SK-N-SH (cell line): ENCODE data around the gene WIPI1. TPM values are rescaled to one million over a fixed set of nuclear protein-coding genes. Genes with fewer than 3 reads are reported as not detected.
A peak's percentile ranks its signal among the peaks of the same experiment; 100 is the strongest.

Source experiments
- CTCF ChIA-PET: fragments of 300-600, 350-600 bp; formaldehyde crosslinking; extraction: SDS; loops from one replicate; lab custom pipeline; 2021; lab: Yijun Ruan, JAX
- POLR2A ChIA-PET: fragments of 350-600 bp; sonication (Branson Sonifier 250); formaldehyde crosslinking; extraction: SDS; loops from one replicate; lab custom pipeline; 2020; ENCODE audit warnings: antibody characterized with exemption, inconsistent platforms; lab: Yijun Ruan, JAX
- DNase-seq: peaks from one replicate; pipeline ENCODE4 v3.0.0; 2012
- H2AFZ ChIP-seq: fragments of 200-600 bp; sonication (generic); 2 replicates; pipeline ENCODE4 v1.8.1; 2016; ENCODE audit warnings: antibody characterized with exemption, mild to moderate bottlenecking, low read depth
- H3F3A ChIP-seq: fragments of 200-600 bp; sonication (generic); replicated peaks from 2 replicates; pipeline ENCODE3; 2016; ENCODE audit warnings: antibody characterized with exemption, mild to moderate bottlenecking; ENCODE audit not compliant: insufficient read depth
- H3K27ac ChIP-seq, 2 experiments: fragments of 200-500 bp in 1 of 2; fragments of 200-600 bp in 1 of 2; sonication (Bioruptor generic) in 1 of 2; sonication (generic), shearing (Covaris generic) in 1 of 2; 2 replicates each; pipeline versions ENCODE4 v1.5.1 to v1.6.1; 2014 to 2016; ENCODE audit warnings: low read depth in 2 of 2, inconsistent platforms in 1 of 2, low read length in 1 of 2, mild to moderate bottlenecking in 1 of 2, mixed read lengths in 1 of 2
- H3K27me3 ChIP-seq: fragments of 200-600 bp; sonication (generic), shearing (Covaris generic); 2 replicates; pipeline ENCODE4 v1.6.1; 2016; ENCODE audit warnings: mixed run types; ENCODE audit not compliant: insufficient read depth
- H3K36me3 ChIP-seq, 2 experiments: fragments of 200-500 bp in 1 of 2; fragments of 200-600 bp in 1 of 2; sonication (Bioruptor generic) in 1 of 2; sonication (generic) in 1 of 2; replicated peaks in 1 of 2; 2 replicates each; pipeline versions ENCODE3 to v1.5.1; 2014 to 2016; ENCODE audit warnings: low read length in 1 of 2, mild to moderate bottlenecking in 1 of 2; ENCODE audit not compliant: insufficient read depth in 2 of 2, control insufficient read depth in 1 of 2
- H3K4me1 ChIP-seq, 2 experiments: fragments of 200-500 bp in 1 of 2; fragments of 200-600 bp in 1 of 2; sonication (Bioruptor generic) in 1 of 2; sonication (generic), shearing (Covaris generic) in 1 of 2; 2 replicates each; pipeline versions ENCODE4 v1.5.1 to v1.6.1; 2014 to 2016; ENCODE audit warnings: low read depth in 1 of 2, low read length in 1 of 2, mixed run types in 1 of 2; ENCODE audit not compliant: insufficient read depth in 2 of 2, control insufficient read depth in 1 of 2
- H3K4me2 ChIP-seq: fragments of 200-600 bp; sonication (generic), shearing (Covaris generic); 2 replicates; pipeline ENCODE4 v1.6.1; 2017; ENCODE audit warnings: mixed run types
- H3K4me3 ChIP-seq, 2 experiments: fragments of 200-500 bp in 1 of 2; fragments of 200-600 bp in 1 of 2; sonication (Bioruptor generic) in 1 of 2; sonication (generic), shearing (Covaris generic) in 1 of 2; 2 replicates each; pipeline versions ENCODE4 v1.5.1 to v1.8.1; 2014 to 2016; ENCODE audit warnings: low read depth in 2 of 2, inconsistent platforms in 1 of 2, low read length in 1 of 2, mild to moderate bottlenecking in 1 of 2, mixed read lengths in 1 of 2, moderate library complexity in 1 of 2
- H3K79me2 ChIP-seq: fragments of 200-600 bp; sonication (generic); 2 replicates; pipeline ENCODE4 v1.8.1; 2017; ENCODE audit warnings: mild to moderate bottlenecking; ENCODE audit not compliant: insufficient read depth
- H3K9ac ChIP-seq: fragments of 200-600 bp; sonication (generic); 2 replicates; pipeline ENCODE4 v1.6.1; 2017; ENCODE audit warnings: mixed run types
- H3K9me2 ChIP-seq: fragments of 200-600 bp; sonication (generic); 2 replicates; pipeline ENCODE4 v1.6.1; 2017; ENCODE audit warnings: mixed run types
- H3K9me3 ChIP-seq: fragments of 200-600 bp; sonication (generic); 2 replicates; pipeline ENCODE4 v1.6.1; 2017; ENCODE audit warnings: mixed run types, mild to moderate bottlenecking, moderate library complexity
- H4K20me1 ChIP-seq: fragments of 200-600 bp; sonication (generic); 2 replicates; pipeline ENCODE4 v1.6.1; 2017; ENCODE audit warnings: mild to moderate bottlenecking, mixed run types; ENCODE audit not compliant: insufficient read depth
- EZH2phosphoT487 ChIP-seq: fragments of 200-600 bp; sonication (generic); IDR thresholded peaks from 2 replicates; pipeline ENCODE4 v1.6.1; 2017; ENCODE audit warnings: low read depth, mixed run types, mild to moderate bottlenecking, antibody characterized with exemption, moderate library complexity, borderline replicate concordance
- FOXJ3 ChIP-seq: sonication (generic); formaldehyde crosslinking; IDR thresholded peaks from 2 replicates; pipeline ENCODE4 v1.5.1; 2020; ENCODE audit warnings: mild to moderate bottlenecking, missing genetic modification reagents
- FOXM1 ChIP-seq: IDR thresholded peaks from 2 replicates; pipeline ENCODE4 v1.4.0; 2012; ENCODE audit warnings: low read depth, mild to moderate bottlenecking
- GABPA ChIP-seq: IDR thresholded peaks from 2 replicates; pipeline ENCODE4 v1.4.0; 2012; ENCODE audit warnings: low read depth, mild to moderate bottlenecking
- GATA2 ChIP-seq: sonication (generic); formaldehyde crosslinking; IDR thresholded peaks from 2 replicates; pipeline ENCODE4 v1.5.0; 2020; ENCODE audit warnings: mild to moderate bottlenecking, missing genetic modification reagents
- MEF2A ChIP-seq: IDR thresholded peaks from 2 replicates; pipeline ENCODE4 v1.4.0; 2012; ENCODE audit warnings: low read depth, borderline replicate concordance
- MXI1 ChIP-seq: IDR thresholded peaks from 2 replicates; pipeline ENCODE4 v1.6.1; 2012; ENCODE audit warnings: mild to moderate bottlenecking, low read depth, low read length, improper control_type of control experiment
- NFIC ChIP-seq: IDR thresholded peaks from 2 replicates; pipeline ENCODE4 v1.4.0; 2012; ENCODE audit warnings: borderline replicate concordance
- RAD21 ChIP-seq: IDR thresholded peaks from 2 replicates; pipeline ENCODE4 v1.6.1; 2012; ENCODE audit warnings: mild to moderate bottlenecking, low read length
- RCOR1 ChIP-seq: fragments of 150-350 bp; IDR thresholded peaks from 2 replicates; pipeline ENCODE4 v1.6.1; 2017; ENCODE audit warnings: antibody characterized with exemption, low read length
- RFX5 ChIP-seq: IDR thresholded peaks from 2 replicates; pipeline ENCODE4 v1.6.1; 2012; ENCODE audit warnings: mild to moderate bottlenecking, improper control_type of control experiment, low read length
- RXRA ChIP-seq: IDR thresholded peaks from 2 replicates; pipeline ENCODE4 v1.4.0; 2012; ENCODE audit warnings: low read depth, mild to moderate bottlenecking, borderline replicate concordance
- SMC3 ChIP-seq: IDR thresholded peaks from 2 replicates; pipeline ENCODE4 v1.6.1; 2012; ENCODE audit warnings: low read depth, low read length, improper control_type of control experiment
- TCF12 ChIP-seq: IDR thresholded peaks from 2 replicates; pipeline ENCODE4 v1.4.0; 2012
- WGBS: methylation state at CpG from one replicate; pipeline ENCODE4 v1.1.6; 2017; ENCODE audit warnings: low lambda C conversion rate; 5-methylcytosine and 5-hydroxymethylcytosine counted together
- polyA plus RNA-seq, 3 experiments: library from polyadenylated mRNA; depleted of rRNA; stranded (reverse); fragments of >200 nt; gene quantifications; 2 replicates each; pipeline ENCODE4 v1.2.3, GENCODE V29; 2012
- TF ChIP-seq, protein P1 (sequence below): IDR thresholded peaks from 2 replicates; pipeline ENCODE4 v1.4.0; 2012; ENCODE audit warnings: low read depth, borderline replicate concordance
- TF ChIP-seq, protein P2 (sequence below): IDR thresholded peaks from 2 replicates; pipeline ENCODE4; 2012
- TF ChIP-seq, protein P3 (sequence below): fragments of 150-350 bp; IDR thresholded peaks from 2 replicates; pipeline ENCODE4 v1.6.1; 2017; ENCODE audit warnings: antibody characterized with exemption, low read length, low read depth, borderline replicate concordance
- TF ChIP-seq, protein P4 (sequence below): fragments of 150-350 bp; IDR thresholded peaks from 2 replicates; pipeline ENCODE4 v1.6.1; 2016; ENCODE audit warnings: mild to moderate bottlenecking, low read depth, low read length
- TF ChIP-seq, protein P5 (sequence below): IDR thresholded peaks from 2 replicates; pipeline ENCODE4 v1.4.0; 2012; ENCODE audit warnings: low read depth

WIPI1 gene
- polyA plus RNA-seq, 1 of the 3 experiments (the other 2 are of a cell fraction): 52.7 TPM

DNA sequence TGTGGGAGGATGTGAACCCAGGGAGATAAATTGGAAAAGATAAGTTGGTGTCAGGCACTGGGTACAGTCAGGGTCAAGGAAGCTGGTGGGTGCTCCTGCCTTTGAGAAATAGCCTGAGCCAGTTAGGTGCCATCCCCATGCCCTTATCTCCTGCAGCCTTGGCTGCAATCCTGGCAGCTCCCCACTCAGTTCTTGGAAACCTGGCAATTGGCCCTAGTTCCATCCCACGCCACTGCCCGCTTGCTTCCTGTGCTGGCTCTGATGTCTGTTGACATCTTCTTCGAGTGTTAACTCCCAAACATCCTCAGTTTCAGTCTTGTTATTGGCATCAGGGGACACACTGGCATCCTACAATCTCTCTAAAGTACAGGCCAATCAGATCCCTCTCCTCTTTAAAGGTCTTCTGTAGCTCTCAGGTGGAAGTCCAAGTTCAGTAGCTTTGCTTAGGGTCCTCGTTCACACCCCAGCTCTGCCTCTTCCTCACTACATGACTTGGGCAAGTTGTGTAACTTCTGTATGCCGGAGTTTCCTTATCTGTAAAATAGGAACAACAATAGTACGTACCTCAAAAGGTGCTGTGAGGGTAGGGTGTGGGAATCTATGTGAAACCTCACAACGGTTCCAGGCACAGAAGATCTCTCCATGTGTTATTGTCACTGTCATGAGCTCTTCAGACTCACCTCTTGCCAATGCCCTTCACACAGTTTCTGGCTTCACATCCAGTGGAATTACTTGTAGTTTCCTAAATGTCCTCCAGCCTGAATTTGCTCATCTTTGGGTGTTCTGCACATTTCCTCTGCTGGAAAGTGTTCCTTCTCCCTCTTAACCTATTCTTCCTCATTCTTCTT lies 41.4 kb upstream of the WIPI1 start:
- Histone ChIP-seq H3K4me1 (peaks cover 0 to 6% of the 10 kb centered on the region in 2 experiments; a peak in 1 of 4 replicates), H3K27ac (no peak overlapping the region), H3K27me3 (no peaks in the 10 kb centered on the region; the same call in 1 of the 2 replicates), H3K4me3 (no peak overlapping the region), H3K9me2 (no peaks in the 10 kb centered on the region), H2AFZ (no peak overlapping the region; the same call in 1 of the 2 replicates)
- POLR2A ChIA-PET: interaction anchor here (1.2 kb wide), 1 partner anchor 14 kb away, joined by 3 read pairs; no protein-coding TSS in a partner anchor
- WGBS: 44% methylated on average over 7 of the region's 7 CpGs
- TF ChIP-seq, protein P1, sequence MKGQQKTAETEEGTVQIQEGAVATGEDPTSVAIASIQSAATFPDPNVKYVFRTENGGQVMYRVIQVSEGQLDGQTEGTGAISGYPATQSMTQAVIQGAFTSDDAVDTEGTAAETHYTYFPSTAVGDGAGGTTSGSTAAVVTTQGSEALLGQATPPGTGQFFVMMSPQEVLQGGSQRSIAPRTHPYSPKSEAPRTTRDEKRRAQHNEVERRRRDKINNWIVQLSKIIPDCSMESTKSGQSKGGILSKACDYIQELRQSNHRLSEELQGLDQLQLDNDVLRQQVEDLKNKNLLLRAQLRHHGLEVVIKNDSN: no peak
- TF ChIP-seq RFX5 (no peak), TCF12 (no peak), RAD21 (no peak), SMC3 (no peak), FOXJ3 (CRISPR knock-in tag) (no peak), NFIC (no peak), RCOR1 (no peak), RXRA (no peak), GABPA (no peak)
- TF ChIP-seq, protein P2, sequence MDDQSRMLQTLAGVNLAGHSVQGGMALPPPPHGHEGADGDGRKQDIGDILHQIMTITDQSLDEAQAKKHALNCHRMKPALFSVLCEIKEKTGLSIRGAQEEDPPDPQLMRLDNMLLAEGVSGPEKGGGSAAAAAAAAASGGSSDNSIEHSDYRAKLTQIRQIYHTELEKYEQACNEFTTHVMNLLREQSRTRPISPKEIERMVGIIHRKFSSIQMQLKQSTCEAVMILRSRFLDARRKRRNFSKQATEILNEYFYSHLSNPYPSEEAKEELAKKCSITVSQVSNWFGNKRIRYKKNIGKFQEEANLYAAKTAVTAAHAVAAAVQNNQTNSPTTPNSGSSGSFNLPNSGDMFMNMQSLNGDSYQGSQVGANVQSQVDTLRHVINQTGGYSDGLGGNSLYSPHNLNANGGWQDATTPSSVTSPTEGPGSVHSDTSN: no peak
- TF ChIP-seq, all 33 proteins: peak for 0
- Histone ChIP-seq H3K9ac (no peak overlapping the region), H3K79me2 (no peaks in the 10 kb centered on the region), H3K9me3 (no peaks in the 10 kb centered on the region), H4K20me1 (no peaks in the 10 kb centered on the region), H3K36me3 (no peaks in the 10 kb centered on the region), H3F3A (peaks cover 9% of the 10 kb centered on the region), H3K4me2 (no peak overlapping the region)
- peak; percentile 29 for DNase-seq
- CTCF ChIA-PET: interaction anchor here (0.7 to 3.4 kb wide), 4 partner anchors 10 to 326 kb away, joined by 3 to 21 read pairs (median 6); no protein-coding TSS in a partner anchor

- no peak overlapping the region for H2AFZ ChIP-seq
- POLR2A ChIA-PET: interaction anchor here (1.2 kb wide), 1 partner anchor 15 kb away, joined by 3 read pairs; no protein-coding TSS in a partner anchor
- H3K4me2 ChIP-seq: no peak overlapping the region
- no peak for TF ChIP-seq FOXM1
- TF ChIP-seq GATA2 (CRISPR knock-in tag): no peak
- TF ChIP-seq TCF12: no peak
- no peak for TF ChIP-seq MXI1
- TF ChIP-seq RAD21: no peak
- TF ChIP-seq MEF2A: no peak
- TF ChIP-seq, protein P3, sequence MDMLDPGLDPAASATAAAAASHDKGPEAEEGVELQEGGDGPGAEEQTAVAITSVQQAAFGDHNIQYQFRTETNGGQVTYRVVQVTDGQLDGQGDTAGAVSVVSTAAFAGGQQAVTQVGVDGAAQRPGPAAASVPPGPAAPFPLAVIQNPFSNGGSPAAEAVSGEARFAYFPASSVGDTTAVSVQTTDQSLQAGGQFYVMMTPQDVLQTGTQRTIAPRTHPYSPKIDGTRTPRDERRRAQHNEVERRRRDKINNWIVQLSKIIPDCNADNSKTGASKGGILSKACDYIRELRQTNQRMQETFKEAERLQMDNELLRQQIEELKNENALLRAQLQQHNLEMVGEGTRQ: no peak
- TF ChIP-seq, protein P4, sequence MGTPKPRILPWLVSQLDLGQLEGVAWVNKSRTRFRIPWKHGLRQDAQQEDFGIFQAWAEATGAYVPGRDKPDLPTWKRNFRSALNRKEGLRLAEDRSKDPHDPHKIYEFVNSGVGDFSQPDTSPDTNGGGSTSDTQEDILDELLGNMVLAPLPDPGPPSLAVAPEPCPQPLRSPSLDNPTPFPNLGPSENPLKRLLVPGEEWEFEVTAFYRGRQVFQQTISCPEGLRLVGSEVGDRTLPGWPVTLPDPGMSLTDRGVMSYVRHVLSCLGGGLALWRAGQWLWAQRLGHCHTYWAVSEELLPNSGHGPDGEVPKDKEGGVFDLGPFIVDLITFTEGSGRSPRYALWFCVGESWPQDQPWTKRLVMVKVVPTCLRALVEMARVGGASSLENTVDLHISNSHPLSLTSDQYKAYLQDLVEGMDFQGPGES: no peak
- TF ChIP-seq, protein P5, sequence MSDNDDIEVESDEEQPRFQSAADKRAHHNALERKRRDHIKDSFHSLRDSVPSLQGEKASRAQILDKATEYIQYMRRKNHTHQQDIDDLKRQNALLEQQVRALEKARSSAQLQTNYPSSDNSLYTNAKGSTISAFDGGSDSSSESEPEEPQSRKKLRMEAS: no peak
- TF ChIP-seq RXRA: no peak
- TF ChIP-seq, protein P2: no peak
- TF ChIP-seq RFX5: no peak
- no peak for TF ChIP-seq EZH2phosphoT487
Observed at GRCh38 chr17:68497885-68498319, 40.6 kb upstream of the WIPI1 start.

More at GRCh38 chr17:68497885-68498319, 40.6 kb upstream of the WIPI1 start:
- Histone ChIP-seq H3K9ac (no peak overlapping the region), H3F3A (peaks cover 9% of the 10 kb centered on the region), H3K4me3 (no peak overlapping the region), H3K9me2 (no peaks in the 10 kb centered on the region), H3K4me1 (peaks cover 0 to 6% of the 10 kb centered on the region in 2 experiments; a peak in 1 of 4 replicates), H3K9me3 (no peaks in the 10 kb centered on the region), H3K27me3 (no peaks in the 10 kb centered on the region; the same call in 1 of the 2 replicates), H3K36me3 (no peaks in the 10 kb centered on the region), H3K79me2 (no peaks in the 10 kb centered on the region), H4K20me1 (no peaks in the 10 kb centered on the region), H3K27ac (no peak overlapping the region)
- no peak for DNase-seq
- CTCF ChIA-PET: interaction anchor here (0.7 to 3.4 kb wide), 5 partner anchors 11 to 325 kb away, joined by 3 to 21 read pairs (median 4); no protein-coding TSS in a partner anchor
- WGBS: 44% methylated on average over 3 of the region's 3 CpGs
